ENCODE measurements around the gene UGGT1. TPM values are rescaled to one million over a fixed set of nuclear protein-coding genes. Genes with fewer than 3 reads are reported as not detected.

Gene UGGT1
- total RNA-seq, 1 donor from 2014 or later: 68.0 TPM

DNA sequence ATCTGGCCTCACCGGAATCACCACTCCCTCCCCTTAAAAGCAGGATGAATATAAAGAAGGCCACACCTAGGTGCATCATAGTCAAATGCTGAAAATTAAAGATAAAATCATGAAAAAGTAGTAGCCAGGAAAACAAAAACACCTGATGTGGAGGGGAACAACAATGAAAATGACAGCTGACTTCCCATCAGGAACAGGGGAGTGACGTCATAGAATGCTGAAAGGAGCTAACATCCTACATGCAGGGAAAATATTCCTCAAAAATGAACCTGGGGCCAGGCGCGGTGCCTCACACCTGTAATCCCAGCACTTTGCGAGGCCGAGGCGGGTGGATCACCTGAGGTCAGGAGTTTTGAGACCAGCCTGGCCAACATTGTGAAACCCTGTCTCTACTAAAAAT lies 108.1 kb downstream of the UGGT1 start:
- no peaks in the 10 kb centered on the region for H3K36me3 ChIP-seq (ENCODE audit: insufficient read depth, low read length)
- no peak for TF ChIP-seq EZH2 (IDR thresholded peaks at IDR 0.05; ENCODE audit: insufficient read depth, low read length)
- no peak overlapping the region for H3K9ac ChIP-seq (ENCODE audit: low read length)
- Mint-ChIP-seq H3K4me1 (ENCODE audit: low read depth, unreplicated experiment) (no peaks in the 10 kb centered on the region), H3K27me3 (ENCODE audit: low read depth, unreplicated experiment) (peaks cover 5% of the 10 kb centered on the region), H3K27ac (ENCODE audit: unreplicated experiment) (no peak overlapping the region), H3K36me3 (ENCODE audit: low read depth, unreplicated experiment) (peaks cover 3% of the 10 kb centered on the region), H3K9me3 (ENCODE audit: unreplicated experiment) (no peaks in the 10 kb centered on the region), H3K4me3 (ENCODE audit: unreplicated experiment) (no peak overlapping the region)
- H3K4me2 ChIP-seq (ENCODE audit: low read length): no peak overlapping the region
- H2AFZ ChIP-seq (ENCODE audit: low read depth, low read length): no peak overlapping the region
- no peak overlapping the region for H3K27ac ChIP-seq (ENCODE audit: low read depth, low read length)
- no peaks in the 10 kb centered on the region for H3K27me3 ChIP-seq (ENCODE audit: insufficient read depth, low read length)
- H3K79me2 ChIP-seq (ENCODE audit: insufficient read depth, low read length): no peaks in the 10 kb centered on the region
- H4K20me1 ChIP-seq (ENCODE audit: insufficient read depth, low read length): peaks cover 5% of the 10 kb centered on the region
- H3K9me3 ChIP-seq (ENCODE audit: insufficient read depth, low read depth, low read length): no peaks in the 10 kb centered on the region
- H3K4me3 ChIP-seq (ENCODE audit: insufficient read depth, low read depth, low read length): no peak overlapping the region
- peaks cover 10% of the 10 kb centered on the region for H3K4me1 ChIP-seq (ENCODE audit: insufficient read depth, low read length)
- DNase-seq (ENCODE audit: low read depth) (no peak), FAIRE-seq (no peak)

DNA sequence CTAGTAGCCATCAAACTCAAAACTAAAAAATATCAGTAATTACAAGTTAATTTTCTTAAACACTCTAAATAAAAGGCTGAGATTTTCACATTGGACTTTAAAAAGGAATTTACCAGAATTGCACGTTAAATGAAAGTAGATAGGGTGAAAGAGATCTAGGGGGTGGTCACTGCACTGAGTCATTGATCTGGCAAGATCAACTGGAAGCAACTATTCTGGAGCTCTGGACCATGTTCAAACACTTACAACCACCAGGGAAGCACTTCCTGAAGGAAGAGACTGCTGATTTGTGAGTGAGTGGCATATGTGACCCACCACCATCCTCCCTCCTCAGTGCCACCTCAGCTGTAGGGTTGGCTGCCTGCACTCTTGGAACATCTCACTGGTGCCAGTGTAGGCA lies 111.8 kb downstream of the UGGT1 start:
- Histone ChIP-seq H3K4me2 (ENCODE audit: low read length) (no peak overlapping the region), H4K20me1 (ENCODE audit: insufficient read depth, low read length) (no peaks in the 10 kb centered on the region), H3K27ac (ENCODE audit: low read depth, low read length) (no peak overlapping the region), H3K79me2 (ENCODE audit: insufficient read depth, low read length) (no peaks in the 10 kb centered on the region), H3K36me3 (ENCODE audit: insufficient read depth, low read length) (no peaks in the 10 kb centered on the region), H3K9me3 (ENCODE audit: insufficient read depth, low read depth, low read length) (no peaks in the 10 kb centered on the region), H3K27me3 (ENCODE audit: insufficient read depth, low read length) (no peaks in the 10 kb centered on the region), H3K4me3 (ENCODE audit: insufficient read depth, low read depth, low read length) (no peak overlapping the region), H3K9ac (ENCODE audit: low read length) (no peak overlapping the region), H3K4me1 (ENCODE audit: insufficient read depth, low read length) (no peaks in the 10 kb centered on the region), H2AFZ (ENCODE audit: low read depth, low read length) (no peak overlapping the region)
- no peak overlapping the region for H3K27ac Mint-ChIP-seq (ENCODE audit: unreplicated experiment)
- H3K9me3 Mint-ChIP-seq (ENCODE audit: unreplicated experiment): peaks cover 8% of the 10 kb centered on the region
- FAIRE-seq (no peak), DNase-seq (ENCODE audit: low read depth) (peak; percentile 42)
- no peaks in the 10 kb centered on the region for H3K36me3 Mint-ChIP-seq (ENCODE audit: low read depth, unreplicated experiment)
- H3K4me1 Mint-ChIP-seq (ENCODE audit: low read depth, unreplicated experiment): no peaks in the 10 kb centered on the region
- TF ChIP-seq CTCF (IDR thresholded peaks at IDR 0.05; ENCODE audit: insufficient read depth, low read depth, low read length) (no peak), EZH2 (IDR thresholded peaks at IDR 0.05; ENCODE audit: insufficient read depth, low read length) (no peak)
- peaks cover 5% of the 10 kb centered on the region for H3K27me3 Mint-ChIP-seq (ENCODE audit: low read depth, unreplicated experiment)
- no peak overlapping the region for H3K4me3 Mint-ChIP-seq (ENCODE audit: unreplicated experiment)

GRCh38 chr2:128206245-128206644 lies 115.2 kb downstream of the UGGT1 start:
- H3K36me3 Mint-ChIP-seq (ENCODE audit: low read depth, unreplicated experiment): no peaks in the 10 kb centered on the region
- no peaks in the 10 kb centered on the region for H3K4me1 Mint-ChIP-seq (ENCODE audit: low read depth, unreplicated experiment)
- Histone ChIP-seq H4K20me1 (ENCODE audit: insufficient read depth, low read length) (no peaks in the 10 kb centered on the region), H3K4me1 (ENCODE audit: insufficient read depth, low read length) (no peaks in the 10 kb centered on the region), H3K27ac (ENCODE audit: low read depth, low read length) (no peak overlapping the region), H3K9ac (ENCODE audit: low read length) (no peak overlapping the region), H3K27me3 (ENCODE audit: insufficient read depth, low read length) (no peaks in the 10 kb centered on the region), H3K36me3 (ENCODE audit: insufficient read depth, low read length) (no peaks in the 10 kb centered on the region), H3K79me2 (ENCODE audit: insufficient read depth, low read length) (no peaks in the 10 kb centered on the region), H3K4me3 (ENCODE audit: insufficient read depth, low read depth, low read length) (no peak overlapping the region), H3K4me2 (ENCODE audit: low read length) (no peak overlapping the region), H2AFZ (ENCODE audit: low read depth, low read length) (no peak overlapping the region), H3K9me3 (ENCODE audit: insufficient read depth, low read depth, low read length) (no peaks in the 10 kb centered on the region)
- no peak for DNase-seq (ENCODE audit: low read depth)
- FAIRE-seq: no peak
- no peak overlapping the region for H3K4me3 Mint-ChIP-seq (ENCODE audit: unreplicated experiment)
- TF ChIP-seq EZH2 (IDR thresholded peaks at IDR 0.05; ENCODE audit: insufficient read depth, low read length): no peak
- no peak for TF ChIP-seq CTCF (IDR thresholded peaks at IDR 0.05; ENCODE audit: insufficient read depth, low read depth, low read length)
- H3K27me3 Mint-ChIP-seq (ENCODE audit: low read depth, unreplicated experiment): peaks cover 5% of the 10 kb centered on the region
- no peak overlapping the region for H3K27ac Mint-ChIP-seq (ENCODE audit: unreplicated experiment)
- H3K9me3 Mint-ChIP-seq (ENCODE audit: unreplicated experiment): peaks cover 17% of the 10 kb centered on the region
